HepG2 (cell line): Measurements from ENCODE around the gene RNLS. TPM values are rescaled to one million over a fixed set of nuclear protein-coding genes. Genes with fewer than 3 reads are reported as not detected.

Experiments used
- ATAC-seq: fragments of 200-7000 bp; cut with Tn5 transposase; 3 replicates; pipeline ENCODE4 v1.9.1; 2020; ENCODE audit warnings: mild to moderate bottlenecking, moderate library complexity
- BruUV-seq: library from RNA; stranded (reverse); fragments of 400-500 nt; replicated peaks from 2 replicates; lab custom pipeline; 2021; lab: Mats Ljungman, UMichigan
- CTCF ChIA-PET: fragments of 300-600 bp; formaldehyde crosslinking; extraction: SDS; loops from one replicate; lab custom pipeline; 2021; ENCODE audit warnings: low total read pairs, inconsistent platforms, low intra/inter-chr PET ratio; lab: Yijun Ruan, JAX
- POLR2A ChIA-PET: fragments of 350-600 bp; sonication (Branson Sonifier 250); formaldehyde crosslinking; loops from one replicate; lab custom pipeline; 2020; ENCODE audit warnings: antibody characterized with exemption, inconsistent platforms; lab: Yijun Ruan, JAX
- DNase-seq: peaks from one replicate; pipeline ENCODE4 v3.0.0-alpha.2; 2015; ENCODE audit warnings: low spot score
- FAIRE-seq: peaks from 3 replicates; lab custom pipeline; 2011; peaks lifted over from hg19 to GRCh38; lab: Jason Lieb, UNC
- H2AFZ ChIP-seq: one replicate; pipeline ENCODE4 v1.6.1; 2011; ENCODE audit warnings: low read length, inconsistent platforms
- H3K27ac ChIP-seq: fragments of 300-600 bp; 3 replicates; pipeline ENCODE4 v1.8.0; 2011; ENCODE audit warnings: mixed run types, mild to moderate bottlenecking, mixed read lengths, low read length, inconsistent platforms; ENCODE audit not compliant: insufficient read depth; ENCODE audit errors: extremely low read length
- H3K27me3 ChIP-seq, 2 experiments: fragments of 200-600 bp in 1 of 2; 2 replicates in 1 of 2; 3 replicates in 1 of 2; pipeline versions ENCODE4 v1.6.0 to v1.8.0; 2011; ENCODE audit warnings: low read length in 2 of 2, mild to moderate bottlenecking in 2 of 2, moderate library complexity in 2 of 2, inconsistent platforms in 1 of 2; ENCODE audit not compliant: insufficient read depth in 2 of 2, control insufficient read depth in 1 of 2
- H3K36me3 ChIP-seq, 2 experiments: fragments of 200-600 bp in 1 of 2; replicated peaks in 1 of 2; 2 replicates in 1 of 2; 3 replicates in 1 of 2; pipeline versions ENCODE4 v1.5.1 to v1.8.0; 2011; ENCODE audit warnings: low read length in 2 of 2, inconsistent platforms in 1 of 2; ENCODE audit not compliant: insufficient read depth in 2 of 2, control insufficient read depth in 1 of 2
- H3K4me1 ChIP-seq: 2 replicates; pipeline ENCODE4 v1.5.1; 2012; ENCODE audit warnings: low read length, inconsistent platforms; ENCODE audit not compliant: insufficient read depth
- H3K4me2 ChIP-seq: 2 replicates; pipeline ENCODE4 v1.6.0; 2011; ENCODE audit warnings: low read depth, low read length, inconsistent platforms
- H3K4me3 ChIP-seq, 3 experiments: fragments of 200-600 bp in 1 of 3; sonication (generic), shearing (Covaris generic) in 1 of 3; replicated peaks in 1 of 3; 2 replicates each; pipeline ENCODE4 v1.5.1; 2011 to 2016; ENCODE audit warnings: low read length in 3 of 3, inconsistent platforms in 2 of 3, low read depth in 2 of 3, mild to moderate bottlenecking in 2 of 3, control low read depth in 1 of 3, mixed read lengths in 1 of 3; ENCODE audit not compliant: insufficient read depth in 1 of 3
- H3K79me2 ChIP-seq: one replicate; pipeline ENCODE4 v1.6.1; 2011; ENCODE audit warnings: low read length, inconsistent platforms; ENCODE audit not compliant: insufficient read depth
- H3K9ac ChIP-seq: 2 replicates; pipeline ENCODE4 v1.6.0; 2011; ENCODE audit warnings: mild to moderate bottlenecking, low read depth, low read length, inconsistent platforms; ENCODE audit not compliant: insufficient read depth
- H3K9me3 ChIP-seq: 2 replicates; pipeline ENCODE4 v1.5.1; 2012; ENCODE audit warnings: mild to moderate bottlenecking, low read length
- H4K20me1 ChIP-seq: 2 replicates; pipeline ENCODE4 v1.6.0; 2011; ENCODE audit warnings: inconsistent platforms, mild to moderate bottlenecking, low read length, moderate library complexity; ENCODE audit not compliant: insufficient read depth
- MAFF ChIP-seq: IDR thresholded peaks from 2 replicates; pipeline ENCODE4 v1.6.1; 2011; ENCODE audit warnings: low read depth, low read length, improper control_type of control experiment
- MAFK ChIP-seq, 2 experiments: IDR thresholded peaks in 1 of 2; conservative IDR thresholded peaks in 1 of 2; 2 replicates each; pipeline ENCODE4 v1.6.1; 2011; ENCODE audit warnings: improper control_type of control experiment in 2 of 2, low read length in 2 of 2
- MXD4 ChIP-seq: IDR thresholded peaks from 2 replicates; pipeline ENCODE4 v1.6.1; 2016; ENCODE audit warnings: mild to moderate bottlenecking, missing biosample characterization, missing genetic modification reagents
- NFKB2 ChIP-seq: sonication (generic); formaldehyde crosslinking; IDR thresholded peaks from 2 replicates; pipeline ENCODE4 v1.4.0; 2020; ENCODE audit warnings: missing genetic modification reagents, borderline replicate concordance
- STAT5B ChIP-seq: sonication (generic); formaldehyde crosslinking; IDR thresholded peaks from 2 replicates; pipeline ENCODE4 v1.4.0; 2020; ENCODE audit warnings: missing genetic modification reagents
- ZFP37 ChIP-seq: sonication (generic); formaldehyde crosslinking; IDR thresholded peaks from 2 replicates; pipeline ENCODE4 v1.4.0; 2020; ENCODE audit warnings: missing genetic modification reagents, borderline replicate concordance
- ZNF142 ChIP-seq: sonication (generic); formaldehyde crosslinking; IDR thresholded peaks from 2 replicates; pipeline ENCODE4 v1.4.0; 2020; ENCODE audit warnings: missing genetic modification reagents
- WGBS: methylation state at CpG from one replicate; pipeline ENCODE4 v1.1.6; 2017; ENCODE audit warnings: low lambda C conversion rate; 5-methylcytosine and 5-hydroxymethylcytosine counted together
- in situ Hi-C: cut with HindIII; loops from 2 replicates; pipeline ENCODE4 v1.10.0; 2017; ENCODE audit warnings: low pct_unique_long_range_greater_than_20kb; ENCODE audit not compliant: extremely low pct_ligation_motif_present
- intact Hi-C: fragments of 100-400 bp; cut with micrococcal nuclease; formaldehyde crosslinking; loops from one replicate; pipeline ENCODE4 v1.10.0; 2022; ENCODE audit not compliant: unreplicated experiment
- polyA plus RNA-seq, 8 experiments: library from polyadenylated mRNA; depleted of rRNA in 3 of 8; stranded (reverse) in 7 of 8; unstranded in 1 of 8; fragments of >200 nt; fragmentation: Illumina TruSeq in 4 of 8; extraction: Trizol in 4 of 8; gene quantifications; 2 replicates each; pipeline versions ENCODE4 v1.2.1 to v1.2.3, GENCODE V29; 2011 to 2016; ENCODE audit warnings: low read depth in 4 of 8, missing spikeins in 1 of 8, mixed read lengths in 1 of 8; ENCODE audit not compliant: insufficient read depth in 1 of 8
- total RNA-seq, 5 experiments: library from RNA; depleted of rRNA; stranded (reverse); fragments of >200 nt; fragmentation: Illumina TruSeq; extraction: Trizol; gene quantifications; 2 replicates each; pipeline ENCODE4 v1.2.3, GENCODE V29; 2016; ENCODE audit warnings: low read depth in 1 of 5

RNLS gene
- total and polyA plus RNA-seq, 2 of the 13 experiments (the other 11 are each of a cell fraction or from before 2014, with no cell fraction given): not detected

GRCh38 chr10:88343761-88344484 is 239.2 kb downstream of the RNLS start:
- H3K36me3 ChIP-seq: no peaks in the 10 kb centered on the region
- CTCF ChIA-PET: no interaction called here
- intact Hi-C loops: no loop called here
- TF ChIP-seq STAT5B (CRISPR knock-in tag) (no peak), MAFK (conservative IDR thresholded peaks at IDR 0.05 in 1 of 2, IDR thresholded peaks at IDR 0.05 in 1 of 2; ENCODE audit: low read length in 2 of 2) (peak; percentile 61 to 80; a peak in 3 of 4 replicates), MXD4 (CRISPR knock-in tag) (no peak), MAFF (peak; percentile 71)
- TF ChIP-seq, all 625 proteins: peak for 2
- WGBS: 2% methylated on average over 2 of the region's 2 CpGs
- POLR2A ChIA-PET: no interaction called here
- no peak overlapping the region for H3K27ac ChIP-seq
- BruUV-seq: no TSS peak
- peaks cover 8% of the 10 kb centered on the region; the same call in 1 of the 2 replicates for H3K4me1 ChIP-seq
- DNase-seq: no peak
- no peak overlapping the region for H3K4me2 ChIP-seq
- ATAC-seq: no peak
- no peak overlapping the region for H2AFZ ChIP-seq
- H3K9ac ChIP-seq: no peak overlapping the region
- FAIRE-seq: no peak
- in situ Hi-C loops: no loop called here
- no peaks in the 10 kb centered on the region for H3K9me3 ChIP-seq
- no peaks in the 10 kb centered on the region for H3K79me2 ChIP-seq
- H3K27me3 ChIP-seq: no peaks in the 10 kb centered on the region
- H4K20me1 ChIP-seq: no peaks in the 10 kb centered on the region
- no peak overlapping the region for H3K4me3 ChIP-seq

GRCh38 chr10:88342733-88343310 is 240.3 kb downstream of the RNLS start:
- H3K27ac ChIP-seq: no peak overlapping the region
- peaks cover 8% of the 10 kb centered on the region; the same call in 1 of the 2 replicates for H3K4me1 ChIP-seq
- H3K36me3 ChIP-seq: no peaks in the 10 kb centered on the region
- H3K9ac ChIP-seq: no peak overlapping the region
- no peak overlapping the region for H3K4me3 ChIP-seq
- H3K9me3 ChIP-seq: no peaks in the 10 kb centered on the region
- H3K27me3 ChIP-seq: no peaks in the 10 kb centered on the region
- H3K4me2 ChIP-seq: no peak overlapping the region
- no peaks in the 10 kb centered on the region for H3K79me2 ChIP-seq
- in situ Hi-C loops: no loop called here
- no peak for FAIRE-seq
- H4K20me1 ChIP-seq: no peaks in the 10 kb centered on the region
- no peak for ATAC-seq
- 4% methylated on average over 3 of the region's 3 CpGs for WGBS
- BruUV-seq: no TSS peak
- POLR2A ChIA-PET: no interaction called here
- no peak overlapping the region for H2AFZ ChIP-seq
- intact Hi-C loops: no loop called here
- CTCF ChIA-PET: no interaction called here
- no peak for DNase-seq
- TF ChIP-seq ZNF142 (CRISPR knock-in tag) (no peak), NFKB2 (no peak), ZFP37 (CRISPR knock-in tag) (no peak)
